GM21825 (cell line): ENCODE measurements around the gene ROR2.

ENCODE experiments used
- ATAC-seq: cut with Tn5 transposase; IDR thresholded peaks from one replicate; pipeline ENCODE4 v1.9.1; 2021; ENCODE audit warnings: mild to moderate bottlenecking, moderate library complexity; ENCODE audit not compliant: unreplicated experiment

The ROR2 gene

DNA sequence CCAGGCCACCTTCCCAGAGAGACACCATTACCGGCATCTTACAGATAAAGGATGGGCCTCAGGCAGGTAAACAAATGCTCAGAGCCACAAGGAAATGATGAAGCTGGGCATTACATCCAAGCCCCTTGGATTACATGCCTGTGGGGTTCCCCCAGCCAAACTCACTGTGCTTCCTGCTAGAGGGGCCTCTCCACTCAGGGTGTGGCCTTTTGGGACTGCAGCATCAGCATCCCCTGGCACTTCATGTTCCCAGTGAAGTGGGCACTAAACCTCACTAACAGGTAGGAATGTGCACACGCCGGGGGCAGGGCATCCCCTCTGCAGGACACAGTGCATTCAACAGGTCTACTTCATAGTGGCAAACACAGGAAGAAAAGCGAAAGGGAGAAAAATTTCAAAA lies 125.9 kb downstream of the ROR2 start:
- no peak for ATAC-seq

DNA sequence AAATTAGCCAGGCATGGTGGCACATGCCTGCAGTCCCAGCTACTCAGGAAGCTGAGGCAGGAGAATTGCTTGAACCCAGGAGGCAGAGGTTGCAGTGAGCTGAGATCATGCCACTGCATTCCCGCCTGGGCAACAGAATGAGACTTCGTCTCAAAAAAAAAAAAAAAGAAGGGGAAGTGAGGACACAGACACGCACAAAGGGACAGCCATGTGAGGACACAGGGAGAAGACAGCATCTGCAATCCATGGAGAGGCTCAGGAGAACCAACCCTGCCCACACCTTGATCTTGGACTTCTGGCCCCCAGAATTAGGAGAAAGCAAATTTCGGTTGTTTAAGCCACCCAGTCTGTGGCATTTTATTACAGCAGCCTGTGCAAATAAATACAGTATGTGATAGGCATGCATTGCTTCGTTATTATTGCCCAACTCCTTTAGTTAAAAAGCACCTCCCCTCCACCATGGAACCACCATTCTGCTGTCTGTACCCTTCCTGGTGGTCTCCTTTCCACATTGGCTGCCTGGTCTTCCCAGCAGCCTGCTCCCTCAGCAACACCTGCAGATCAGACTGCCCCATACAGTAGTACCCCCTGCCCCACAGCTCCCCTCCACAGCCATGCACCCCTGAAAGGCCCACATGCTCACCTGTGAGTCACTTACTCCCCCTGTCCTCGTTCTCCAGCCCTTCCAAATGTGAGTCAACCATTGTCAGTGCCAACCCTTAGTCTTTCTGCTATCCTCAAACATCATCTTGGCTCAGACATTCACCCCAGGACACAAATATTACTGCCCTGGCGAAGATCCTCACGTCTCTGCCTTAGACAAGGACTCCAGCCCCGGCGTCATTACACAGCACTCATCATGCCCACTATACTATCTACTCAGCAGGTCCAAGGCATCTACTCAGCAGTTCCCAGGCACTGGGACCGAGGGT lies 128.8 kb downstream of the ROR2 start:
- ATAC-seq: no peak

DNA sequence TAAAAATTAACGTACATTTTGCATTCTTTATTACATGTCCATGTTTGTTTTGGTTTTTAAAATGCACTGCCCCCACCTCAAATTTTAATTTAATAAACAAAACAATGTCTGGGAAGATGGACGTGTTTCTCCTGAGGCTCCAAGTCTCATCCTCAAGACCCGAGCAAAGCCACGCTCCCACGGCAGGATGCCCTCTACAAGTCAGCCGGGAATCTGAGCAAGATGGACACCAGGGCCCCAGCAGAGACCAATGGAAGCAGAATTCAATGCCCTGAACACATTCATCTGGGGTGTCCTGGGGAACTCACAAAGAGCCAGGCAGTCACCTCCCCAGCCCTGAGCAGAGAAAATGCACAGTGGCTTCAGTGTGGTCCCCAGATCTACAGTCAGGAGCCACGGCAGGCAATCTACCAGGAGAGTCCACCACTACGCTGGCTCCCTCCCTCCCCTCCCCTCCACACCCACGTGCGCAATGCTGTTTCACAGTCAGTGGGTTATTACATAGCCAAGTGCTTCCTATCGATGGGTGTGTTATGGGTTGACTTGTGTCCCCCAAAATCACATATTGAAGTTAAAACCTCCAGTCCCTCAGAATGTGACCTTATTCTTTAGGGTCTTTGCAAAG lies 129.8 kb downstream of the ROR2 start:
- no peak for ATAC-seq

DNA sequence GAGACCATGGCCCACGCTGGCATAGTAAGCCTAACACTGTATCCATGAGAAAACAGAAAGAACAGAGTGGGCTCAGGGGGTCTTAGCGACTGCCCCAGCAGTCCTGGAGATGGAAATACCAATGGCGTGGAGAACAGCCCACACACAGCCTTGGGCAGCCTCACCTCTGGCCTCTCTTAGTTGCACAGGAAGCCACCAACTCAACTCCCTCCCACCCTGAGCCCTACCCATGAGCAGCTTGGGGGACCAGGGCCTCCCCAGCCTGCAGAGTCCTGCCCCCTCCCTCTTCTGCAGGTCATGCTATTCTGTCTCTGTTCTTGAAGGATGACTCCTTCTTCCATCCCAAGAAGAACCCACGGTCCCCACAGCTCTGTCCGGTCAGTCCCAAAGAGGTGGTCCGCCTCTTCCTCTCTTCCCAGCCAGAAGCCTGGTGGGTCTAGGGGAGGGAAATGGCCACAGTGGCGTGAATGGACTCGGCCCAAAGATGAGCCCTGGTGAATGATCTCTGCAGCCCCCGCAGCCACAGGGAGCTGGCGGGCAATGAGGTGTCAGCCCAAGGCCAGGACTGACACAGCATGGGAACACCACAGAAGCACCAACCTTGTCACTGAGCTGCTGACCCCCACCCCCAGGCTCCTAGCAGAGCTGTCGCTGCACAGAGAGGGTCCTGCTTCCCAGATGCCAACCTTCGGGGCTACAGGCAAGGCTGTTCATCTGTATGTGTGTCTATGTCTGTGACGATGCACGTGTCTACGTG lies 131.2 kb downstream of the ROR2 start:
- no peak for ATAC-seq

DNA sequence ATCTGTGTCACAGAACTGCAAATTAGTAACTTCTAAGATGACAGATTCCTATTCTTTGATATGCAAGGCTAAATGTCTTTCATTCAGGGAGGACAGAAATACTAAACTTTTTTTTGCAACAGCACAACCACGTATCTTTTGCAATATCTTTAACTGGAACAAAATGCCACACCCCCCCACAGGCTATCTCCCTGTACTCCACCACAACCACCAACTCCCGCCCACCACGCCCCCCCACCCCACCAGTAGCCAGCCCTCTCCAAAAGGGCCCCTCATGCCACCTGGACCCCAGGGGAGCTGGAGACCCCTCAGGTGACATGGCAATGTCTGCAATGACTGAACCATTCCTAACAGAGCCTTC lies 131.8 kb downstream of the ROR2 start:
- ATAC-seq: no peak

DNA sequence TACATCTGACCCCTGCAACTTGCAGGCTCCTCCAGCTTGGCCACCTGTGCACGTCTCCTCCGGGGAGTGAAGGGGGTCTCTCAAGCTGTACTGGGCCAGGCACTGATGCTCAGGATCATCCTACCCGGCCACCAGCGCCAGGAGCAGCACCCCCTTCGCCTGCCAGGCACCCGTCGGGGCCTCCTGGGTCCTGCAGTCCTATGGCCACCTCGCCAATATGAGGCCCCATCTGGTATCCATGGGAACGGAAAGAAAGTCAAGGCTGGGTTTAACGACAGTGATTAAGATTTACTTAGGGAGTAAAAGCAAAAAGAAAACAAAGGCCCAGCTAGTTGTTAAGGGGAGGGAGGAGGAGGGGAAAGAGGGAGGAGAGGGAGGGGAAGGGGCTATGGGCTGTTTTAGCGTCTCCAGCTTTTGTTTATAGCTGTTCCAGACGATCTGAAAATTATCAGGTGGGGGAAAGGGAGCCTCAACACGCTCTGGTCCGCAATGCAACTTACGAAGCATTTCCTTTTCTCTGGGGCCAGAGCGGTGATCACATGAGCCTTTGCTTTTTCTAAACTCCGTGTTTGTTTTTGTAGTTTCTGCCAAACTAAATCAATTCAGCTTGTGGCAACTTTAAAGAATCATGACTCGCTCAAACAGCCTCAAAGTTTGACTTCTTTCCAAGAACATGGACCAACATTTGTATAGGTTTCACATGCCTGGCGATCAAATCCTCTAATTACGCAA lies 132.4 kb downstream of the ROR2 start:
- no peak for ATAC-seq

DNA sequence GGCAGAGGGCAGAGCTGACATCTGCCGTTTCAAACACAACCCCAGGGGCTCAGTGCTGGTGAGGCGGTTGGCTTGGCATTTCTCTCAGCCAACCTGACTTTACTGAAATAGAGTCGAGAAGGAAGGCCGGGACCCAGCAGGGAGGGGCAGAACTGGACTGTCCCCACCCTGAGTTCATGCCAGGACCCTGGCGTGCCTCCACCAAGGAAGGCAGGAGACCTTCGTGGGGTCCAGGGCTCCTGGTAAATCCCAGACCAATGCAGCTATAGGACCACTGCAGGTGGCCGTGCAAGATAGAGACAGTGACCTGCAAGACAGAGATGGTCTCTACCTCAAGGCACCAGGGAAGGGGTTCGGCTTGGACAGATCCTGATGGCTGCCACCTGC lies 132.9 kb downstream of the ROR2 start:
- ATAC-seq: no peak

DNA sequence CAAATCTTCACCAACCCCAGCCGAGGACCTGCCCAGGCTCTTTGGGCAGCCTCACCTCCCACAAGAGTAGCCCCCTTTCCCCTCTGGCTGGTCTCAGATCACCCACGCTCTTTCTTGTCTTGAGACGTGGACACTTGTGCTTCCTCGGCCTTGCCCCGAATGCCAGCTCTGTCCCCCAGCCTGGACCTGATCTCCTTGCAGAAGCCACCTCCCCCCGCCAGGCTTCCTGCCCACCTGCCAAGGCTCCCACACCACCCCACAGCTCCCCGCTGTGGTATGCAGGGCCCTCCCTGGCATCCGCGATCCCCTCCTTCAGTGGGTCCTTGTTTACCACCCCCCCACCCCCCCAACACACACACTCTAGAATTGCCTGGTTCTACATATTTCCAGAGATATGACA lies 133.7 kb downstream of the ROR2 start:
- no peak for ATAC-seq

DNA sequence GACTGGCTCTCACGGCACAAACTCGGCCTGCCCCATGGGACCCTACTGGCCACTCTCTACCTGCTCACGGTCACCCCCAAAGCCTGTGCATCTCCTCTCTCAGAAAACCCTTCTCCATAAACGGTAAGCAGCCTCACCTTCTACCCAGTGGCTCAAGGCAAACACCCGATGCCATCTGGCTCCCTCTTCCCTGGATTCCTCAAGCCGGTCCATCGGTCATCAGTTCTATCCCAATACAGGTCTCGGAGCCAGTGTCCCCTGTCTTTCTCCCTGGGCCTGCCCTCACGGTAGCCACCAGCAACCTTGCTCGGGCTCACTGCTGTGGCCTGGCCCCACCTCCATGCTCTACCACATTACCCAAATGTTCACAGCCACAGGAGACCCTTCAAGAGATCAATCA lies 134.1 kb downstream of the ROR2 start:
- no peak for ATAC-seq

DNA sequence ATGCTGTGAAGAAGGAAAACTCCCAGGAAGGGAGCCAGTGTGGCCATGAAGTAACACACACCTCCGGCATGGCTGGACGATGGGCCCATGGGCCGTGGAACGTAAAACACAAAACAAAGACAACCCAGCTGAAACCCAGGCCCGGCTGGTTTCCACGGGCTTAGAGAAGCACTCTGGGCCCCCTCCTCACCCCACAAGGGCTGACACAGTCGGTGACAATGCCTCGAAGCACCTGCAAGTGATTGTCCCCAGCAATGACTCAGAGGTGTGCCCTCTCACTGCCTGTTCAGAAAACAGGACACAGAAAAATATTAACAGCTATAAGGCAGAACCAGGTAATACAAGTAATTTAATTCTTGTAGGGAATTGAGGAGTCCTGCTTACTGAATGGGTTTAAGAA lies 135.3 kb downstream of the ROR2 start:
- no peak for ATAC-seq

DNA sequence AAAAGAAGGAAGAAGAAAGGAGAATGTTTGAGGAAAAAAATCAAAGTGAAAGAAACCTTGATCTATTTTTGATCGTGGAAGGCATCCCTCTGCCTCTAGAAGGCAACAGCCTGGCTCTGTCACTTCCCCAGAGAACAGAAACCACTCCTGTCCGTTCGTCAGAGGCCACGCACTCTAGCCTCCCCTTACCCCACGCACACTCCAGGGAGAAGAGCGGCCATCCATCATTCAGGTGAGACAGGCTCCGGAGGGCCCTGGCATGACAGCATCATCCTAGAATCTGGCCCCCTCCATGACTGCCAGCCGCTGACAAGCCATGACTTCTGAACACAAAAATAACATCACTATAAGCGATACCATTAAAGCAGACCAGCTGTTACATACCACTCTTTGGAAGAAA lies 135.8 kb downstream of the ROR2 start:
- ATAC-seq: no peak

DNA sequence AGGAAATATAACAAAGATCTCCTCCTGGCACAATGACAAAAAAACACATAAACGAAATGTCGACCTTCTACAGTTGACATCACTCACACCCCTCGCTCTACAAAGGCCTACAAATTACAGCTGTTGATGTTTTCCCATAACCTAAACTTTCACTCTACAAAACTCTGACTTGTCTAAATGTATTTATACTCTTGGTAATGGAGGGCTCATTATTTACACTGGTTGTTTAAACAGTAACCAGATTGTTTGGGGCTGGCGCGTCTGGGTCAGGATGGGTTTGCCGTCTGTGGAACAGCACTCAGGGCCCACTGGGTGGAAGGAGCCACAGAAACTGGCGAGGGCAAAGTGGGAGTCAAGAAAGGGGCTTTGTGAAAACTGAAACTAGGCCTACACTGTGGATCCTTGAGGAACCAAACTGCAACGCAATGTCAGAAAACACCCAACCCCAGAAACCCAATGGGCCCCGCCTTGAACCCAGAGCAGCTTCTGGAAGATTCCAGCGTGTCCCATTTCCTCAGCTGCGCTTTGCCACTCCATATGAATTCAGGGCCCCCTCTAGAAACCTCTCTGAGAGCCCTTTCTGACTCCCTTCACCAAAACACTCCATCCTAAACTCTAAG lies 136.7 kb downstream of the ROR2 start:
- no peak for ATAC-seq

DNA sequence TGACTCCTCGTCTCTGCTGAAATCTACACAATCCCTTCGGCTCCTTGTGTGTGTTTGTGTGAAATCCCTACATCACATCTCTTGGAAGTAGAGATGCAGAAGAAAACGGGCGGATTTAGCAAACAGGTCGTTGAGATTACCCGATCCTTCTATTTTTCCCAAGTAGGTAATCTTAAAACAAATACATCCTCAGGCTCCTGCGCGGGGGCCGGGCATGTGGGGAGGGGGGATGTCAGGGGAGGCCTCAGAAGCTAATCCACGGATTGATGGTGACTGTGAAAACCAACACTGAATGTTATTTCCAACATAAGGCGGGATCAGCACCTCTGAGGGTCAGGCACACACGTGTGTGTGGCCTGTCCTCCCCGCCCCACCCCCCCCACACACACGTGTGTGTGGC lies 137.8 kb downstream of the ROR2 start:
- no peak for ATAC-seq

DNA sequence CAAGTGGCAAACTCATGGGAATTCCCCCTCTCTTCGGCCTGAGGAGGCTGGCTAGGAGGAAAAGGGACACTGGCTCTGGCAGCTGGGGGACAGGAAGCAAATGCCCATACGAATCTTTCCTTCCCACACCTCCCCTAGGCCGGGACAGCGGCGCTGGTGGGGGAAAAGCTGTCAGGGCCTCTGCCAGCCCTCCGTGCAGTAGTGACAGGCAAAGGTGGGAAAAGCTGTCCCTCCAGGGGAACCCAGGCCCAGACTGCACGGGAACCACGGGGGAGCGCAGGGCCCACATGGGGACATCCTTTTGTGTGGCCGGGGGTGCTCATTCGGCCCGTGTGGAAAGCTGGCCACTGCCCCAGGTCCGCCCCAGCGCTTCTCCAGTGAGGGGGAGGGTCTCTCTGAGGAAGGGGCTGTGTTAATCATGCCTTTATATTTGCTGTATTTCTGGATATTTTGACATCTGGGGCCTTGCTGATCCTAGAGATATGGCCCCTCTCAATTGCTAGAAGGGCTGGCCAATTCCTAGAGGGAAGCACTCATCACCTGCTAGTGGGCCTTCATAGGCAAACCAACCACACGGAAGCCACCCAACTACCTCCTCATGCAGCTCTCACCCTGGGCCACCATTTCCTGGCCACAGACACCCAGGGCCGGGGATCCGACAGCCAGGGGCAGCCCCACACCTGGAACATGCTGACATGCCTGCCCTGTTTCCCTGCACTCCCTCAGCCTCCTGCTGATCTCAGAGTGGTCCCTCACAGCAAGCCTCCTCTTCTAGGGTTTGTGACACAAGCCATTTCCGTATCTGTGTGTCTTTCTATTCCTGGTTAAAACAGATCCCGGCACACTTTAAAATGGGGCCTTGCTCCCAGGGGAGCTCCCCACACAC lies 138.8 kb downstream of the ROR2 start:
- no peak for ATAC-seq

DNA sequence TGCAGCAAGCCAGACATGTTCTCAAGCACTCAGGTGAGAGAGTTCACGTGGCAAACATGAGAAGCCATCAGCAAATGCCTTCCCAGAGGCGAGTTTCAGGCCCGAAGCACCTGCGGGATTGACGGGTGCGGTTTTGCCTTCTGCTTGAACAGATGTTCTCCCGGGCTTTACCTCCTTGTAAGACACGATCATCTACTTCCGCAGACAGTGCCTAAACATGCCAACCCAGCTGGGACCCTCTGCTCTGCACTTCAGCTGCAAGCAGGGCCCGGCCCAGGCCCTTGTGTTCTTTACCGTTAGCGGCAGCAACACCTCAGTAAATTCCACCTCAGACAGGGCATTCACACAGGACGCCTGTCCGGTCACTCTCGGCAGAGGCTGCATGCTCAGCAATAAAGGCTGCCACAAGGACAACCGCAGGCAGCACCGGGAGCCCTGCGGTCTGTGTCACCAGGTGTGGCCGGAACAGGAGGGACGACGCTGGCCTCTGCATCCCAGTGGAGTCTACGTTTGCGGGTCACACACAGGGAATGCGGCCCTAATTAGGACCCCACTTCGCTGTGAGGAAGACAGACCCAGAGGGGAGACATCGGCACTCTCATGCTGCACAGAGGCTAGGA lies 139.6 kb downstream of the ROR2 start:
- ATAC-seq: no peak

DNA sequence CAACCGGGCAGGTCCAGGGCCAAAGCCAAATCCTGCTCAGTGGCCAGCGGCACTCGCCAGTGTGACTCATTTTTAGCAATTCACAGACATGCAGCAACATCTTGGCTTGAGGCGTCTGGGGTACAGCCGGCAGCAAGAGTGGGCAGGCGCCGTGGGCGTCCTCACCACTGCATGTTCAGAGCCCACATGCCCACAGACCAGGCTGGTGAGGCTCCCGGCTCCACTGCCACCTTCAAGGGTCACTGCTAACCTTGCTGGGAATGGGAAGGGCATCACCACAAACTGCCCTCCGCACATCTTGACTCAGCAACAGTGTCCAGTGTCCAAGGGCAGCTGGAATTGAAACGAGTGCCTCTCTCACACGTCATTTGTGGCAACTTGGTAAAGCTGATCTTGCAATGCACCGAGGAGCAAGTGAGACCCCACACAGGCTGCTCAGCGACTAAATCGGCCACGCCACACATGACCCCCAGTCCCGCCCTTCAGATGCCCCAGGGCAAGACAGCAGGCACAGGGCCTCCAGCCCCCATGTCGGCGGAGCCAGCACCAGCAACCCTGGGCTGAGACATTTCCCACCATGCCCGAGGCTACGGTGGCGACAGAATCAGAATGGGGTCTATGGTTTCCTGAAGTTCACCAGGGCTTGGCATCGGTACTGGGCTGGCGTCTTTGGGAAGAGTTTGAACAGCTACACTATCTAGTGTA lies 140.3 kb downstream of the ROR2 start:
- no peak for ATAC-seq

DNA sequence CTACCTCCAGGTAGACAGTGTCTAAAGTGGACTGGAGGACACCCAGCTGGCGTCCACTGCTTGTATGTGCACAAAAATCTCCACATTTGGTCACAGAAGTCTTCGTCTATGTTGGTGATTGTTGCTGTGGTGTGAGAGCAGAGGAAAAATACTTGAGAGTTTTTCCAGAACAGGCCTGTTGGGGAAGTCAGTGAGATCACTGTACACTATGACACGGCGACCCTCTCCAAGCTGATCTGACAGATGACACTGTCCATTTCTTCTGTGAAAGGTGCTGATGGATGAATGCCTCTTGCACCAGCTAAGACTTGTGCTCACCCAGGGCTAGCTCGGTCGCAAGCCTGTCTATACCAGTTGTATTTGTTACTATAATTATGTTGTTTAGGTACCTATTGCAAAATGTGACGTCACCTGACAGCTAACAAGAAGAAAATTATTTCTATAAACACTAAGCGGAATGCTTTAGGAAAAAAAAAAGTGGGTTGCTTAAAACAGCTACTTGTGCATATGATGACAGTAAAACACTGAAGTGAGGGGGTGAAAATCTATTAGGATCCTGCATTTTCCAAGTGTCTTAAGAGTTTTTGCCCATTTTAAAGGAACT lies 142.3 kb downstream of the ROR2 start:
- ATAC-seq: no peak

DNA sequence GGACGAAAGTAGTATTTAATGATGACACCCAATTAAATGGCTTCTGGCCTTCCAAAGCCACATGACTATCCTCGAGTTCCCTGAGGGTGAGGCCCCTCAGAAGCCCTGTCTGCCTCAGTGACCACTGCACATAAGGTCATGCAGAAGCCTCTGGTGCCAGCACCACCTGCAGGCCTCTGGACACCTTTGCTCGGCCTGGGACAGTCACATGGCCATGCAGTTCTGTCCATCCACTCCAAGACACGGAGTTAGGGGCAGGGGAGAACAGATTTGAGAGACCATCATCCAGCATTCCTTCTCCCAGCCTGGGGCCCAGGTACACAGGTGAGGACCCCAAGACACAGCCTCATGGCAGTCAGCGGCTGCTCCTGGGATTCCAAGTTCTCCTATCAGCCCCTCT lies 145.0 kb downstream of the ROR2 start:
- no peak for ATAC-seq
